Tibial artery (tissue), 4 donors: Measurements from ENCODE around the gene SLC44A2.

ENCODE experiments used
- DNase-seq, 2 donors: peaks; one replicate each; pipeline ENCODE4 v3.0.0-alpha.2; 2019
- H3K27ac ChIP-seq, 2 donors: fragments of 200-600 bp; sonication (generic) in 1 of 2; 1 replicate in 1 of 2; 2 replicates in 1 of 2; pipeline ENCODE4 v1.5.1; 2018 to 2019; ENCODE audit warnings: mild to moderate bottlenecking in 1 of 2
- H3K27me3 ChIP-seq, 2 donors: fragments of 200-600 bp; sonication (generic) in 1 of 2; one replicate each; pipeline versions ENCODE4 v1.5.1 to v1.6.0; 2016 to 2019
- H3K36me3 ChIP-seq, 3 donors: fragments of 200-600 bp; sonication (generic) in 2 of 3; one replicate each; pipeline ENCODE4 v1.5.1; 2016 to 2019; ENCODE audit warnings: mild to moderate bottlenecking in 2 of 3
- H3K4me1 ChIP-seq, 4 donors: fragments of 200-600 bp; sonication (generic) in 2 of 4; 1 replicate in 3 of 4; 2 replicates in 1 of 4; pipeline ENCODE4 v1.5.1; 2016 to 2019
- H3K4me3 ChIP-seq, 2 donors: fragments of 200-600 bp; sonication (generic) in 1 of 2; 1 replicate in 1 of 2; 2 replicates in 1 of 2; pipeline ENCODE4 v1.5.1; 2018 to 2019; ENCODE audit warnings: mild to moderate bottlenecking in 2 of 2
- H3K9me3 ChIP-seq, 3 donors: fragments of 200-600 bp; sonication (generic) in 1 of 3; one replicate each; pipeline ENCODE4 v1.5.1; 2016 to 2019
- CTCF ChIP-seq, 2 experiments: fragments of 200-600 bp in 1 of 2; fragments of 450-650 bp in 1 of 2; IDR thresholded peaks; one replicate each; pipeline ENCODE4 v1.5.1; 2017 to 2019; ENCODE audit warnings: antibody characterized with exemption in 2 of 2, mild to moderate bottlenecking in 1 of 2, moderate library complexity in 1 of 2
- intact Hi-C: fragments of 100-400 bp; cut with DNase I; formaldehyde crosslinking; loops from one replicate; pipeline ENCODE4 v1.15.0; 2023; ENCODE audit warnings: low total_unique reads

Gene SLC44A2

GRCh38 chr19:10600149-10600548 is 25.2 kb upstream of the SLC44A2 start:
- H3K27ac ChIP-seq = no peak overlapping the region
- H3K36me3 ChIP-seq = no peaks in the 10 kb centered on the region
- no peak for DNase-seq
- no peak for TF ChIP-seq CTCF (IDR thresholded peaks at IDR 0.05)
- no peak overlapping the region for H3K4me3 ChIP-seq
- peaks cover 0 to 24% (median 20%) of the 10 kb centered on the region in 4 donors for H3K4me1 ChIP-seq
- no peaks in the 10 kb centered on the region for H3K27me3 ChIP-seq
- intact Hi-C loops = no loop called here
- H3K9me3 ChIP-seq = no peaks in the 10 kb centered on the region

DNA sequence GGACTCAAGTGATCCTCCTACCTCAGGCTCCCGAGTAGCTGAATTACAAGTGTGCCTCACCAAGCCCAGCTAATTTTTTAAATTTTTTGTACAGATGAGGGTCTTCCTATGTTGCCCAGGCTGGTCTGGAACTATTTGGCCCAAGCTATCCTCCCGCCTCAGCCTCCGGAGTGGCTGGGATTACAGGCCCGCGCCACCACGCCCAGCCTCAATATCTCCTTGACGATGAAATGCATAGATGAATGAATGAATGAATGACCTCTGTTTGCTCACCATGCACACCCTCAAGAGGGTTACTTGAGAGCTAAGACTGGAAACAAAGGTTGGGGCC is 23.4 kb upstream of the SLC44A2 start:
- Histone ChIP-seq H3K27ac (peak overlapping the region in 1 of 2 donors; percentile 96), H3K36me3 (no peaks in the 10 kb centered on the region), H3K9me3 (no peaks in the 10 kb centered on the region), H3K27me3 (no peaks in the 10 kb centered on the region), H3K4me1 (peaks cover 0 to 33% (median 22%) of the 10 kb centered on the region in 4 donors), H3K4me3 (peak overlapping the region; percentile 88 to 97)
- no peak for TF ChIP-seq CTCF (IDR thresholded peaks at IDR 0.05)
- intact Hi-C loops = no loop called here
- no peak for DNase-seq

- intact Hi-C loops = no loop called here
- H3K4me1 ChIP-seq = peaks cover 0 to 33% (median 22%) of the 10 kb centered on the region in 4 donors
- no peak for TF ChIP-seq CTCF (IDR thresholded peaks at IDR 0.05)
- H3K36me3 ChIP-seq = no peaks in the 10 kb centered on the region
- H3K27ac ChIP-seq = peak overlapping the region; percentile 96 to 98
- peak overlapping the region; percentile 88 to 97 for H3K4me3 ChIP-seq
- no peaks in the 10 kb centered on the region for H3K27me3 ChIP-seq
- peak; percentile 79 to 90 for DNase-seq
- H3K9me3 ChIP-seq = no peaks in the 10 kb centered on the region
Observed at GRCh38 chr19:10602330-10603083, 22.8 kb upstream of the SLC44A2 start.

DNA sequence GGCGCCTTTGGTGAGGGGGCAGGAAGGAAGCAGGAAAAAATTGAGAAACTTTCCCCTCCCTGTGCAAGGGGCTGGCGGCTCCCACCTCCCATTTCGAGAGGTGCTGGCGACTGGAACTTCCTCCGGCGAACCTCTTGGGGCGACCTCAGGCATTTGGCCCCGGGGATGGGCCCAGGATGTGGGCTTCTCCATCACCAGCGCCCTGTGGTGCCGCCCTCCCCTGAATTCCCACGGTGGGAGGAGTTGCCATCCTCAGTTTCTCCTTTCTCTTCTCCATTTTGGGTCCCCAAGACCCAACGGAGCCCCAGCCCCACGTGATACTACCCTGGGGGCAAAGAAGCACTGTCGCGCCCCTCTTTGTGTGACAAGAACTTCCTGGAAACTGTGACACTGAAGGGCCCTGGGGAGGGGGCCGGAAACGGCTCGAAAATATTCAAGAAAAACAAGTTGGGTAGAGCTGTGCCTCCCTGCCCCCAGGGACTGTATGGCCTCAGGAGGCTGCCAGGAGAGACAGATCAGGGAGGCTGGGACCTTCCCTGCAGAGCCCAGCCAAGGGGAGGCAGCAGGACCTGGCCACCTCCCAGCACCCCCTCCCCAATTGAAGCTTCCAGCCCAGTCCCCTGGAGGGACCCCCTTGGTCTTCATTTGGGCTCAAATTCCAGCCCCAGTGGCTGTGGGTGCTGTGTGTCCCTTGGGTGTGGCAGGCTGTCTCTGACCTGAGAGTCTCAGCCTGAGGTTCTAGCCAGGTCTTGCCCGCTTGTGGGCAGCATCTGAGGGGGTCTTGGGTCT is 22.1 kb upstream of the SLC44A2 start:
- intact Hi-C loops = no loop called here
- Histone ChIP-seq H3K27ac (peak overlapping the region; percentile 96 to 98), H3K9me3 (no peaks in the 10 kb centered on the region), H3K4me1 (peaks cover 0 to 38% (median 23%) of the 10 kb centered on the region in 4 donors), H3K4me3 (peak overlapping the region; percentile 88 to 97), H3K27me3 (no peaks in the 10 kb centered on the region), H3K36me3 (no peaks in the 10 kb centered on the region)
- no peak for TF ChIP-seq CTCF (IDR thresholded peaks at IDR 0.05)
- DNase-seq = peak; percentile 55 to 81

- peak; percentile 36 to 80 for DNase-seq
- no peak for TF ChIP-seq CTCF (IDR thresholded peaks at IDR 0.05)
Observed at GRCh38 chr19:10603873-10604459, 21.4 kb upstream of the SLC44A2 start.

More at GRCh38 chr19:10603873-10604459, 21.4 kb upstream of the SLC44A2 start:
- H3K4me3 ChIP-seq = peak overlapping the region; percentile 88 to 97
- no peaks in the 10 kb centered on the region for H3K36me3 ChIP-seq
- H3K4me1 ChIP-seq = peaks cover 0 to 45% (median 24%) of the 10 kb centered on the region in 4 donors
- intact Hi-C loops = no loop called here
- no peaks in the 10 kb centered on the region for H3K9me3 ChIP-seq
- peak overlapping the region; percentile 96 to 98 for H3K27ac ChIP-seq
- H3K27me3 ChIP-seq = no peaks in the 10 kb centered on the region
